HEK293 (cell line): ENCODE results near the gene GPR146.

ENCODE experiments used
- CTCF ChIA-PET: fragments of 350-600 bp; formaldehyde crosslinking; extraction: SDS; loops from one replicate; lab custom pipeline; 2021; ENCODE audit warnings: antibody characterized with exemption; lab: Yijun Ruan, JAX
- POLR2A ChIA-PET: fragments of 300-600 bp; formaldehyde crosslinking; extraction: SDS; loops from one replicate; lab custom pipeline; 2020; ENCODE audit warnings: antibody characterized with exemption, inconsistent platforms; lab: Yijun Ruan, JAX
- H3K27ac ChIP-seq: fragments of 200-500 bp; sonication (Bioruptor generic); 2 replicates; pipeline ENCODE4 v1.5.1; 2014; ENCODE audit warnings: low read depth, low read length, control low read depth, inconsistent platforms; ENCODE audit errors: extremely low read depth
- H3K36me3 ChIP-seq, 2 experiments: fragments of 200-500 bp in 1 of 2; sonication (Bioruptor generic) in 1 of 2; 1 replicate in 1 of 2; 2 replicates in 1 of 2; pipeline ENCODE4 v1.5.1; 2014 to 2017; ENCODE audit warnings: inconsistent platforms in 2 of 2, low read length in 2 of 2; ENCODE audit not compliant: control insufficient read depth in 2 of 2, insufficient read depth in 1 of 2
- H3K4me1 ChIP-seq: fragments of 200-500 bp; sonication (Bioruptor generic); 2 replicates; pipeline ENCODE4 v1.5.1; 2014; ENCODE audit warnings: mild to moderate bottlenecking, low read length, inconsistent platforms; ENCODE audit not compliant: control insufficient read depth, insufficient read depth
- H3K4me3 ChIP-seq: 2 replicates; pipeline ENCODE4 v1.5.1; 2011; ENCODE audit warnings: low read depth, mild to moderate bottlenecking, control low read depth, low read length, moderate library complexity
- H3K9me3 ChIP-seq: fragments of 200-500 bp; sonication (Bioruptor generic); 2 replicates; pipeline ENCODE4 v1.5.1; 2014; ENCODE audit warnings: low read depth, low read length, inconsistent platforms; ENCODE audit not compliant: control insufficient read depth, insufficient read depth
- ATF2 ChIP-seq: fragments of 450-650 bp; formaldehyde crosslinking; IDR thresholded peaks from 2 replicates; pipeline ENCODE4 v1.5.1; 2016; ENCODE audit warnings: missing biosample characterization, missing genetic modification characterization, low read depth
- EGR2 ChIP-seq: fragments of 450-650 bp; formaldehyde crosslinking; IDR thresholded peaks from 2 replicates; pipeline ENCODE4 v1.5.1; 2016; ENCODE audit warnings: low read depth, missing biosample characterization, missing genetic modification characterization
- GLIS1 ChIP-seq: fragments of 450-650 bp; formaldehyde crosslinking; IDR thresholded peaks from 2 replicates; pipeline ENCODE4 v1.5.1; 2016; ENCODE audit warnings: missing biosample characterization, missing genetic modification characterization
- KLF10 ChIP-seq: fragments of 450-650 bp; IDR thresholded peaks from 2 replicates; pipeline ENCODE4 v1.5.1; 2018; ENCODE audit warnings: missing biosample characterization, mild to moderate bottlenecking, missing genetic modification characterization
- RBAK ChIP-seq: fragments of 450-650 bp; formaldehyde crosslinking; IDR thresholded peaks from 2 replicates; pipeline ENCODE4 v1.5.1; 2016; ENCODE audit warnings: missing biosample characterization, missing genetic modification characterization
- SP7 ChIP-seq: fragments of 450-650 bp; formaldehyde crosslinking; IDR thresholded peaks from 2 replicates; pipeline ENCODE4 v1.5.1; 2016; ENCODE audit warnings: missing biosample characterization, missing genetic modification characterization
- ZBTB20 ChIP-seq: fragments of 450-650 bp; formaldehyde crosslinking; IDR thresholded peaks from 2 replicates; pipeline ENCODE4 v1.5.1; 2016; ENCODE audit warnings: missing biosample characterization, missing genetic modification characterization
- ZBTB44 ChIP-seq: fragments of 450-650 bp; IDR thresholded peaks from 2 replicates; pipeline ENCODE4 v1.5.1; 2018; ENCODE audit warnings: missing biosample characterization, mild to moderate bottlenecking, missing genetic modification characterization
- ZBTB7A ChIP-seq: fragments of 450-650 bp; formaldehyde crosslinking; IDR thresholded peaks from 2 replicates; pipeline ENCODE4 v1.5.1; 2016; ENCODE audit warnings: low read depth, missing biosample characterization, missing genetic modification characterization
- ZFHX2 ChIP-seq: fragments of 450-650 bp; formaldehyde crosslinking; conservative IDR thresholded peaks from 2 replicates; pipeline ENCODE4 v1.5.1; 2016; ENCODE audit warnings: missing biosample characterization, missing genetic modification characterization
- ZNF112 ChIP-seq: fragments of 450-650 bp; formaldehyde crosslinking; IDR thresholded peaks from 2 replicates; pipeline ENCODE4 v1.5.0; 2017; ENCODE audit warnings: missing biosample characterization, missing genetic modification characterization
- ZNF157 ChIP-seq: fragments of 450-650 bp; formaldehyde crosslinking; IDR thresholded peaks from 2 replicates; pipeline ENCODE4 v1.5.1; 2016; ENCODE audit warnings: missing biosample characterization, missing genetic modification characterization
- ZNF311 ChIP-seq: fragments of 450-650 bp; formaldehyde crosslinking; IDR thresholded peaks from 2 replicates; pipeline ENCODE4 v1.5.1; 2017; ENCODE audit warnings: missing biosample characterization, missing genetic modification characterization, borderline replicate concordance
- ZNF350 ChIP-seq: fragments of 450-650 bp; formaldehyde crosslinking; IDR thresholded peaks from 2 replicates; pipeline ENCODE4 v1.5.0; 2017; ENCODE audit warnings: missing biosample characterization, mild to moderate bottlenecking, missing genetic modification characterization
- ZNF398 ChIP-seq: fragments of 450-650 bp; formaldehyde crosslinking; IDR thresholded peaks from 2 replicates; pipeline ENCODE4 v1.5.1; 2017; ENCODE audit warnings: missing biosample characterization, missing genetic modification characterization
- ZNF433 ChIP-seq: fragments of 450-650 bp; formaldehyde crosslinking; IDR thresholded peaks from 2 replicates; pipeline ENCODE4 v1.5.1; 2016; ENCODE audit warnings: missing biosample characterization, missing genetic modification characterization, low read depth
- ZNF449 ChIP-seq: fragments of 450-650 bp; formaldehyde crosslinking; IDR thresholded peaks from 2 replicates; pipeline ENCODE4 v1.5.1; 2017; ENCODE audit warnings: missing biosample characterization, mild to moderate bottlenecking, missing genetic modification characterization, moderate library complexity
- ZNF555 ChIP-seq: fragments of 450-650 bp; formaldehyde crosslinking; conservative IDR thresholded peaks from 2 replicates; pipeline ENCODE4 v1.5.1; 2017; ENCODE audit warnings: missing biosample characterization, mild to moderate bottlenecking, missing genetic modification characterization, inconsistent platforms
- ZNF600 ChIP-seq: fragments of 450-650 bp; formaldehyde crosslinking; IDR thresholded peaks from 2 replicates; pipeline ENCODE4 v1.5.1; 2016; ENCODE audit warnings: missing biosample characterization, missing genetic modification characterization
- ZNF664 ChIP-seq: fragments of 450-650 bp; formaldehyde crosslinking; IDR thresholded peaks from 2 replicates; pipeline ENCODE4 v1.5.1; 2016; ENCODE audit warnings: missing biosample characterization, missing genetic modification characterization
- ZNF843 ChIP-seq: fragments of 450-650 bp; formaldehyde crosslinking; IDR thresholded peaks from 2 replicates; pipeline ENCODE4 v1.5.1; 2016; ENCODE audit warnings: missing biosample characterization, missing genetic modification characterization
- ZSCAN23 ChIP-seq: fragments of 450-650 bp; formaldehyde crosslinking; IDR thresholded peaks from 2 replicates; pipeline ENCODE4 v1.5.1; 2016; ENCODE audit warnings: missing biosample characterization, missing genetic modification characterization

GPR146 gene

GRCh38 chr7:1050956-1051690 lies 6.8 kb downstream of the GPR146 start:
- POLR2A ChIA-PET, result no interaction called here
- H3K27ac ChIP-seq, result no peak overlapping the region
- H3K4me1 ChIP-seq, result peaks cover 3% of the 10 kb centered on the region; the same call in 1 of the 2 replicates

GRCh38 chr7:1052031-1052818 lies 7.9 kb downstream of the GPR146 start:
- ChIA-PET POLR2A (no interaction called here), CTCF (interaction anchor here (0.7 to 2.1 kb wide), 4 partner anchors 58 to 100 kb away, joined by 3 to 10 read pairs (median 6); no protein-coding TSS in a partner anchor)
- Histone ChIP-seq H3K4me1 (peaks cover 2% of the 10 kb centered on the region; the same call in 1 of the 2 replicates), H3K36me3 (no peaks in the 10 kb centered on the region), H3K9me3 (no peaks in the 10 kb centered on the region), H3K27ac (no peak overlapping the region), H3K4me3 (no peak overlapping the region)
- TF ChIP-seq ZFHX2 (tag by site-specific recombination) (peak; percentile 58), ZNF350 (tag by site-specific recombination) (no peak), ZNF843 (no peak), EGR2 (tag by site-specific recombination) (0 out of 2 replicates have a peak, but pooled peaks have one; percentile 22), KLF10 (tag by site-specific recombination) (no peak), ZNF398 (peak; percentile 9; the same call in 1 of the 2 replicates), ATF2 (tag by site-specific recombination) (no peak), ZSCAN23 (tag by site-specific recombination) (no peak), ZNF664 (tag by site-specific recombination) (no peak), SP7 (no peak), ZBTB20 (tag by site-specific recombination) (peak; percentile 59; the same call in 1 of the 2 replicates), GLIS1 (peak; percentile 80)

More at GRCh38 chr7:1050956-1051690, 6.8 kb downstream of the GPR146 start:
- Histone ChIP-seq H3K4me3 (no peak overlapping the region), H3K9me3 (no peaks in the 10 kb centered on the region), H3K36me3 (no peaks in the 10 kb centered on the region)
- CTCF ChIA-PET, result interaction anchor here (0.7 to 2.1 kb wide), 2 partner anchors 58 to 101 kb away, joined by 3 to 7 read pairs; no protein-coding TSS in a partner anchor
- TF ChIP-seq ZNF555 (tag by site-specific recombination), result no peak
- TF ChIP-seq ZNF311, result no peak
- no peak for TF ChIP-seq ZBTB7A (tag by site-specific recombination)
- TF ChIP-seq ZNF112 (tag by site-specific recombination), result no peak
- TF ChIP-seq ZNF157, result no peak
- TF ChIP-seq ZFHX2 (tag by site-specific recombination), result no peak
- no peak for TF ChIP-seq RBAK (tag by site-specific recombination)
- TF ChIP-seq ZNF433, result no peak
- no peak for TF ChIP-seq ZBTB44 (tag by site-specific recombination)
- TF ChIP-seq ZNF600 (tag by site-specific recombination), result no peak
- TF ChIP-seq ZNF449 (tag by site-specific recombination), result no peak
